Kidney tubule cell (primary cell): ENCODE results near the gene LRMDA.
A peak's percentile ranks its signal among the peaks of the same experiment; 100 is the strongest.

Experiments used
- DNase-seq: peaks from one replicate; pipeline ENCODE4 v3.0.0-alpha.2; 2018; ENCODE audit warnings: low spot score

LRMDA gene

DNA sequence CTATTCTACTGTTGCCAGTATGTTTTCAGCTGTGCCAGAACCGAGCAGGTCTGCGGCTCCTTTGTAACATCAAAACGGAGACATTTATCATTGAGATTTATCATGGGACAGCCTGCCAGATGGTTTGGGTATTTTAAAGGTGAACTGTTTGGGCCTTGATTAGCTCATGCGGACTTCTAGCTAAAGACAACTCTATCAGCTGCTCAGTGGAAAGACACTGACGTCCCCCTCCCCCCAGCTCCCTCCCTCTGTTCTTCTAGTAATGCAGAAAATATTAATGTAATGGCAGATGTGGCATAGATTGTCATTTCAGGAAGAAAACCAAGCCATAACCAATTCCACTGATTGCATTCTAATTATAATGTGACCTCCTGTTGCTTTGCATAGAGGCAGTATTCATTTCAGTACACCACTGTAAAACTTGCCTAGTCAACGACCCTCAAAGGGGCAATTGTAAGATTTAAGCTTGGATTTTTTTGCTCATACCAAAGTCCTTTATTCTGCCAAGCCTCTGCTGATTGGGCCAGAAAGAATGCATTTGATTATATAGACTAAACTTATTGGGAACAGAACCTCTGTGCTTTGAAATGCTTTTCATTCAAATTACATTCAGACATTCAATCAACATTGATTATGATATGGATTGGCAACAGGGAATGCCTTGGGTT, 966.8 kb downstream of the LRMDA start:
- no peak for DNase-seq

DNA sequence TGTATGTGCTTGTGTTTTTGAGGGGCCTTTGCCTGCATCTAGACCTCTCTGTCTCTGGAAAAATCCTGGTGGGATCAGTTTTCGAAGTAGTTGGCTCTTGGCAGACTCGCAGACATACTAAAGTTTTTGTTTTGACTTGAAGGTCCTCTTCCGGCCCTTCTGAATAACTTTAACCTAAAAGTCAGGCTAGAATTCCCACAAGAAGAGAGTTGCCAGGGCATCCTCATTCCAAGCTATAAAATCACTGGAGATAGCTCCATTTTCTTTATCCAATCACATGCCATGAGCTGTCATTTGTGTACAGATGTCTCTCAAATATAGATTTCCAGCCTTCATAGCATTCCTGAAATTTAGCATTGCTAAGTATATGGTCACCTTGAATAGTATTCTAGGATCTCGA, 967.8 kb downstream of the LRMDA start:
- no peak for DNase-seq

DNA sequence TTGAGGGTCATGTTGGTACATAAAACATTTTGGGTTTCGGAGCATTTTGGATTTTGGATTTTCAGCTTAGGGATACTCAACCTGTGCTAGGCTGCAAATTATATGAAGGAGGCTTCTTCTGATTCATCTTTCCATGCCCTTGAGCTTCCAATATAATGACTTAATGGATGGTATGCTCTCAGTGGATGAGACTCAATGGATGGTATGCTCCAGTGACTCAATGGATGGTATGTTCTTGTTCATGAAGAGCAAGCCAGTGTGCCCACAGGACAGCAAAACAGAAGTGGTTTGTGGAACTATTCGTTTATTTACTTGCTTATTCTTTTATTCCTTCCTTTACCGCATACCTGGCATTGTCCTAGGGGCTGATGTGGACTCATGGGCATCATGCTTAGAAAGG, 969.6 kb downstream of the LRMDA start:
- DNase-seq, result no peak

DNA sequence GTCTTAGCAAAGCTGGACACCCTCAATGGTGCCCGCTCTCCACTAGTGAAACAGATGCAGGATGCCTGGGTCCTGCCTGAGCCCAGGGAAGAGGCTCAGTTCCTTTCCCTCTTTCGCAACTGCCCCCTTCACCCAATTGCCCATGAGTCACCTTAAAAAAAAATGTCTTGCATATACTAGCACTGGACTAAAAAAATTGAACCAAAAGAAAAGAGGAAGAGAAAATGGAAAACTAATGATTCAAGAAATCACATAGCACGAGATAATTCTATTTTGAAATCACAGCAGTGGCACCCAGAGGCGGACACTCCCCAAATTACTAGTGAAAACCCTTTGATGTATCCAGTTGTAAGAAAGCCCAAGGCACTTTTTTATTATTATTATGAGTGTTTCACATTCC, 972.5 kb downstream of the LRMDA start:
- DNase-seq, result no peak

DNA sequence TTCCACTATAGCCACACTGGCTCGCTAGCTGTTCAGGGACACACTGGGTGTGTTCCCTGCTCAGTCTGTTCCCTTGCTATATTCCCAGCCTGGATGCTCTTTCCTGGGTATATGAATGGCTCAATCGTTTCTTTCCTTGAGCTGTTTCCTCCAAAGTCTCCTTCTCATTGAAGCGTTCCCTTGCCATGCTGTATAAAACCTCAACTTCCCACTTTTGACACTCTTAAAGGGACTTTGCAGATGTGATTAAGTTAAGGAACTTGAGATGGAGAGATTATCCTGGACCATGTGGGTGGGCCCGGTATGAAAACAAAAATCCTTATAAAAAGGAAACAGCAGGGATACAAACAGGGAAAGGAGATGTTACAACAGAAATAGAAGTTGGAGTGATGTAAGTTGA, 973.1 kb downstream of the LRMDA start:
- DNase-seq, result no peak

DNA sequence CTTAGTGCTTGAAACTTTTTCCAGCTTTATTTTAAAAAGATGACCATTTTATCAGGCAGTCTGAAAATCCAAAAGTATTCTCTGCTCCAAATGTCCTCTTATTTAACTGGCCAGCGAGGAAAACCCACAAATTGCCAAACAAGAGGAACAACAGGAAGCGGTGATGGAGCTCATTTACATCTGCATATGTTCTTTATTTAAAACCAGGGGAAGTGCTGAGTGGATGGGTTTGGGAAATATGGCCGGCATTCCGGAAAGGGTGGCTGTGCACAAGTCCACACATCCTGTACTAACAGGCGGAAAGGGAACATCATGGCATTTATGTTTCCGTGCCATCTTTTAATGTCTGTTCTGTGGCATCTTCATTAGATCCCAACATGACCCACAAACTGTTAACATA, 974.5 kb downstream of the LRMDA start:
- DNase-seq, result no peak

DNA sequence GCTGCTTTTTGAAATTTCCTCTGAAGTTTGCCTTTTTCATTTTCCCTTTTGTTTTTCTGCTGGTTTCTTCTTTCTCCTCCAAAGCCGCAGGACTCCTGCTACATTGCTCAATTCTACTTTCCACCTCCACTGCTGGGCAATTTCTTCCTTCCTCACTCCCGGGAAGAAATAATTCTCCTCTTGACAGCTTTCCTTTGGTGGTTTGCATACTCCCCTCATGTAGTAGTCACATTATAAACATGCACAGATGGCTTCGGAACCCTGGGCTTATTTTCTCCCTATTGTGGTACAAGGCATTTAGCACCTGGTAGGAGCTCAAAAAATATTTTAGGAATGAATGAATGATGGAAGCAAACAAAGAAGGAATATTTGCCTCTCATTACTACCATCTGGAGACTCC, 977.2 kb downstream of the LRMDA start:
- no peak for DNase-seq

DNA sequence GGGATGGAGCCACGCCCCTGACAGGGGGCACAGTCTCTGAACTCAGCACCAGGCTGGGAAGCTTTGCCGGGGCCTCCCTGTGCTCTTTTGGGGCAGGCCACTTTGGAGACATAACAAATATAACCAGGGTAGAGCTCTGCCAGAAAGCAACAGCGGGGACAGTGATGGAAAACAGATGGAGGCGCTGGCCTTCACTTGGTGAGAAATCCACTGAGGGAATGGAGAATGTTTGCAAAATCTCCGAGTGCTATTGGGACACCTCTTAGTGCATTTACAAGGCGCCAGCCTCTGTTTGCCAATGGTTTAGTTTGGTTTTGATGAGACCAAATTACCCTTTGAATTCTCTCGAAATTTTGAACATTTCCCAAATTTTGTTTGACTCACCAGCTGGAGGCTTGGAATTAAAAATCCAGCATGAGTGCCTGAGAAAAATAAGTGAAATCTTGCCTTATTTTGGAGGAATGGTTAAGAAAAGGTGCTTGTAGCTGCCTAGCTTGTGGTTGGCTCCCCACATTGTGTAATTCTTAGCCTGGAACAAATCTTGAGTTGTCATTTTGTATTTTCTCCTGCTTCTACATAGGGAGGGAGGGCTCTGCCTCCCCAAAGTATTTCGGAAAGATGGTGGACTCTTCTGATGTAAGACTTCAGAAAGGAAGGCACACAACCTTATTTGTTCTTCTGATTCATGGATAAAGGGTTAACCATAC, 980.5 kb downstream of the LRMDA start:
- no peak for DNase-seq

DNA sequence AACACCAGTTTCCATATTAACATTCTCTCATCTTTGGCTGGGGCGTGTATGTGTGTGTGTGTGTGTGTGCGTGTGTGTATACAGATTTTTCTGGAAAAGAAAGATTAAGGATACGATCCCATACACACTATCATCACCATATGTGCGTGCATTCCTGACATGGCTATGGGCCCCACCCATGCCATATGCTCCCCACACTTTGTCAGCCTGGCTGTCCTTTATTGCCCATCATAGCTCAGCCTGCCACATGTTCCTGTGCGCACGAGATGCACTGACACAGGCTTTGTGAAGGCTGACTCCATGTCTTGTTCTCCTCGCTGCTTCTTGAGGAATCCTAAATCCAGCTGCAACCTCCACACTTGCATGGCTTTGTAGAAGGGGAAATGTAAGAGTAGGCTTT, 984.1 kb downstream of the LRMDA start:
- DNase-seq, result no peak

DNA sequence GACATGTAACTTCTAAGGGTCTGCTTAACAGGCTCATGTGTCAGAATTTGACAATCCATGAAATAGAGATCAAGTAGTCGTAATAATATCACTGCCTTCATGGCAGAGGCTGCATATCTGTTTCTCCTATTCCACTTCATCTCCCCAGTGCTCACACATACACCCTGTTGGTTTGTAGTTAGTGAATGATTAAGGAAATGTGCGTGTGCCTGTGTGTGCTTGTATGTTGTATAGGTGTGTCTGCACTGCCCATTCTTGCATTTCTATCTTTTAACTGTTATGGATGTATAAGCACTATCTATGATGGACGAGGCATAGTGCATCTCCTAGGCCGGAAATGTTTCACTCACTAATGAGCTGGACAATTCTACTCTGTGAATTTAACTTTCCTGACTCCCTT, 985.2 kb downstream of the LRMDA start:
- no peak for DNase-seq

DNA sequence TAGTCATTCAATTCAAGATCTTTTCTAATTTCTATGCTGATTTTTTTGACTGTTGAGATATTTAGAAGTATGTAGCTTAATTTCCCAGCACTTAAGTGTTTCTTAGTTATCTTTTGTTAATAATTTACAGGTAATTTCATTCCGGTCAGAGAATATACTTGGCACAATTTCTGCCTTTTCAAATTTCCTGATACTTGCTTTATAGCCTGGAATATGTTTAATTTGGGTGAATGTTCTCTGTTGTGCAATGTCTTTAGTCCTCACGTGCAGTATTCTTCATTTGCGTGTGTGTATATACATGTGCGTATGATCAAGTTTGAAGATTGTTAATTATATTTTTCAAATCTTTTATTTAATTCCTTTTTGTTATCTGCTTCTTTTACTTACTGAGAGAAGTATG, 989.3 kb downstream of the LRMDA start:
- DNase-seq, result no peak

DNA sequence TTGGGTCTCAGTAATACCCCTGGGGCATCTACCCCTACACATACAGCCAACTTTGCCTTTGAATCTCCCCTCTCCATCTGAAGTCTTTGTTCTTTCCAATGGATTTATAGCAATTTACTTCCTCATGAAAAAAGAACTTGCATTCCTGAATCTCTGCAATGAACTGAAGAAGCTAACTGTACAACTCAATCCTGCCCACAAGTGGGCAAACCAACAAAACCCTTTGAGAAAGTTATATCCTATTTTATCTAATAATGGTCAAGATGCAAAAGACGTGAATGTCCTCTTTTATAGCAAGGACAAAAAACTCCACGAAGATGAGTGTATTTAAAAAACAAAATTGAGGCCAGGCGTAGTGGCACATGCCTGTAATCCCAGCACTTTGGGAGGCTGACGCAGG, 991.3 kb downstream of the LRMDA start:
- DNase-seq, result no peak

DNA sequence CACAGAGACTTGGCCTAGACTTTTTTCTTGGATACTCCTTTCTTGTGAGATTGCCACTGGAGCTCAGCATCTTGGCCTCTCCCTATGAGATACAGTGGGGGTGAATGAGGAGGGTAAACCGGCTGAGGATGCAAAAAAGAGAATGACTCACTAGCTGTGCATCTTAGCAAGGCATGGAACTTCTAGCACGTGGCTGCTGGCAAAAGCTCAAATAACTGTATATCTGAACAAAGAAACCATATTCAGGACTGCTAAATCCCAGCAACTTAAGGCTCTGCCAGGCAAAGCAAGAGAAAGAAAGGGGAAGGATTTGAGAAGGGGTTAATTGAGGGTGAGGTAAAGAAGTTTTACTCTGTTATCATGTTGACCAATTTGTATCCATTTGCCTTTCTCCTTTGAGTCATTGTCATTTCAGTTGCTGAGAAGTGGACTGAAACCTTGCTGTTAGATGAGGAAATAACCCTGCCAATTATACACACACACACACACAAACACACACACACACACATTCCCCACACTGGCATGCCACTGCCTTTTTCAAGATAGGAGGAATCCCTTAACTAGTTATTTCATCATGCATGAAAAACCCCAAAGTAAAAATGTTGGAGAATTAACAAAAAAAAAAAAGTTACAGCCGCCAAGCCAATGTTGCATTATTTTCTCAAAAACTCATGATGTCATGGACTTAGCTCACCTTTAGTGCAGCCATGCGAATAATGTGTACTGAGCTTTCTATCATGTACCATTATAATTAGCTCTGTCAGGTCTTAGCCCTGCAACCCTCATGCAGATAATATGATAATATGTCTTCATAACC, 997.3 kb downstream of the LRMDA start:
- peak; percentile 86 for DNase-seq

DNA sequence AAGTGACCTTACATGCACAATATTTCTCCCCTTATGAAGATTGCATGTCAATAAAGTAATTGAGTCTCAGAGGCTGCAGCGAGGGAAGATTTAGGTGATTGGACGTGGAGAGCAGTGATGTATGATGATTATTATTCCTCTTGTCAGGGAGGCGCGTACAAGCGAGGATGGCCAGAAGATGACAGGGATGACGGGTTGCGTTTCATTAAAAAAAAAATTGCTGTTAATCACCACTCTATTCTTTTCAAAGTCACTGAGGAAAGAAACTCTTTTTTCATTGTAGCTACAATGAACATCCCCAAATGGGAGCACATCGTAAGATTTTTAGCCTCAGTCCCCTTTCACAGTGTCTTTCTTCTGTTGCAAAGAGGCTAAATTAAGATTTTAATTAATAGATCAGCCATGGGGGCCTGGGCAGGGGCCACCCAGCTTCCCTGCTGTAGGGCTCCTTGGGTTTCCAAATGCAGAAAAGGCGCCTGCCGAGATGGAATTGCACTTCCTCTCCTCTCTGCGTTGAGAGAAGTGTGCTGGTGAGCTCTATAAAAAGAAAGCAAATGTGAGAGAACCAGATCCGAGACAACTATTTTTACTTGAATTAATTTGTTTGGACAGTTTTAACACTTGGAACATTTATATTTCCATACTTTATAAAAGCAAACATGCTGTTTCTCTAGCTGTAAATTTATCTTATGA, 998.1 kb downstream of the LRMDA start:
- no peak for DNase-seq

DNA sequence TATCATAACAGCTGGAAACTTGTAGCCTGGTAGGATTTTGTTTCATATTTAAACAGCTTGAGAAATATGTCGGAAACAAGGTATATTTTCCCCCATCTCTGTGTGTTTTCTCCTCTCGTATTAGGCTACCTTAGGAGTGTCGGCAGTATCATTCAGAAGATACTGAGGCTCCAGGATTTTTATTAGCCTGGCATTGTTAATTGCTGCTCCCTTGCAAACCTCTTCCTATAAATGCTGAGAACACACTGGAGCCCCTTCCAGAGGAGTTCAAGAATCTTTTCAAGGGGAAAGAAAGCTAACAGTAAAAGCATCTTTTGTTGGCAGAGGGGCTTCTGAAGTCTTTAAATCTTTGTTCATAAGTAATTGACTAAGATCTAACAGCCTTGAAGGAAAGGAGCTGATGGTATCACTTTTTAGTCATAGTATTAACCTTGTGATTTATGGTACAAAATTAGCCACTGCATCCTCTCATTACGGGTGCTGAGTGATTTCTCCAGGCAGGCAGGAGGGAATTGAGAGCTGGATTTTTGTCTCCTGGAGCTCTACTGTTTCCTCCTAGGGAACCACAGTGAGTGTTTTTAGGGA, 998.7 kb downstream of the LRMDA start:
- DNase-seq, result peak; percentile 4

DNA sequence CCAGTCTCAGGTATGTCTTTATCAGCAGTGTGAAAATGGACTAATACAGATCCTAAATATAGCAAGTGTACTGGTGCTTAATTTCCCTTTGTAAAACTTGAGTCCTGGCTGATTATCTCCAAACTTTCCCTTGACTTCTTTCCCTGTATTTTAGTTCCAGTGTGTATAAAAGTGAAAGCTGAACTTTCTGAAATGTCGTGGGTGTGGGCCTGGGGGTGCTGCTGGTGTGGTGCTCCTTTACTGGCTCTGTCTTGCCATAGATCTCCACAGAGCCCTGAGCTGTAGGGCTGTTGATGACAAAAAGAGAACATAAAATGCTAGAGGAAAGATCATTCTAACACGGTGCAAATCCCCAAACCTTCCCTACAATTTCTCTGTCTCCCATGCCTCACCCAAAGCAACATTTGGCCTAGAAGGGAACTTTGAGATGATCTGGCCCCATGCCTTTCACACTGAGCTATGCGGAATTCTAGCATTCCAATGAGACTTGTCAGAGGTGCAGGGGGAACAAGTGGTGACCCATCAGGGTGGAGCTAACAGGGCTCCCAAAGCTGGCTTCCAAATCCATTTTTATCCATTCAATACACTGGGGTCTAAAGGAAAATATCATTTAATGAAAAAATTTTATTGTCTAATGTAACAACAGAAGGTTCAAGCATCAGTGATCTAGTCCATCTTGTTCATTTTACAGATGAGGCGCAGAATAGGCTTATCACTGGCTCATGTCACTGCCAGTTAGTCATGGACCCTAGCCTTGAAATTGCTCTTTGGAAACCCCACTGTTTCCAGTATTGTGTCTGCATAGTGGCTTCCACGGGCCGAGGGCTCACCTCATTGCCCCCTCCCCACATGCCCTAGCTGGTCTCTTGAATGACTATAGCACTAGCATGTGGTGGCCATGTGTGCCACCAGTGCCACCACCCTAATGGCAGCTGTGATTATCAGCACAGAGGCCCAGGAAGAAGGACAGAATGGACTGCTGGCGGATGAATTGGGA, 1000.9 kb downstream of the LRMDA start:
- DNase-seq, result peak; percentile 76

DNA sequence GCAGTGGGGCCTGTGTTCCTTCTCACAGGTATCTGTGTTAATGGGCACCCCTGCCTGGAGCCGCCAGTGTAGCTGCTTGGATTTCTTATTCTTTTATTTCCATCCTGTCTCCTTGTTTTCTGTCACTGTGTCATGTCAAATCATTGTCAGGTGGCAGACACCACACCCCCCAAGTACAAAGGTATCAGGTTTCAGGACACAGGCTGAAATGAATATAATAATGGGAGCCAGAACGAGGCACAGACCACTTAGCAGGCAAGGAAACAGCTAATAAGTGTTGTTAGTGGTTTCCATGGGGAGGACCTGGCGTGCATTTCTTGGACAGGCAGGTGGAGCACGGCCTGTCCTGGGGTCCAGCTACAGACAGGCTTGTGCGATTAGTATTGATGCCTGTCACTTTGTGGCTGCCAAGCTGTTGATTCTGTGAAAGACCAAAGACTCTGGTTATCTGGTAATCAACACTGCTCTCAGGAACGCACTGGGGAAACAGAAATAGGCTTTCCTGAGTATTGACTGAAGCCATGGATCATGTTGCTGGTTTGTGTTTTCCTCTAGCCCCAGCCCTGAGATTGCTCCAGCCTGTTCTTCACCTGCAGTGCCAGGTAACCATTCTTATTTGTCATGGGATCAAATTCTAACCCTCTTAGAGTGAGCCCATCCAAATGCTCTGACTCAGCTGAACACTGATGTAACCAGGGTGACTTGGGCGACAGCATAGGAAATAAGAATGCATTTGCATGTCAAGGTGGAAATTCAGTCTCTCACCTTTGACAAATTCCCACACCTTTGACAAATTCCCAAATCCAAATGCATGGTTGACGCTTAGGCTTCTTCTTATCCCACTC, 1002.0 kb downstream of the LRMDA start:
- peak; percentile 77 for DNase-seq

DNA sequence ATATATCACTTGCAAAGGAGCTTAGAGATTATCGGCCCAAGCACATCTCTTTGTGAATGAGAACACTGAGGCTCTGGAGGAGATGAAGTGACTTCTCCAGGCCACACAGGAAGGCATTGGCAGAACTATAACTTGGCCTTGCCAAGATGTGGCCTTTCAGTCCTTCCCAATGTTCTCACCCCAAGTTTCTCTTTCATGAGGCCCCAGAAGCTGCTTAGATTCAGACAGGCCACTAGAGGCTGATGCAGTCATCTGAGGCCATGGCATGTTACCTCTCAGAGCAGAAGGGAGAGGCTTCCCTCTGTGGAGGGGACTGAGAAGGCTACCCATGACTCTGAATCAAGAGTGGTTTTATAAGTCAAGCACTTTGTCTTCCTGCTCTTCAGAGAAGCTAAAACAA, 1003.7 kb downstream of the LRMDA start:
- no peak for DNase-seq

DNA sequence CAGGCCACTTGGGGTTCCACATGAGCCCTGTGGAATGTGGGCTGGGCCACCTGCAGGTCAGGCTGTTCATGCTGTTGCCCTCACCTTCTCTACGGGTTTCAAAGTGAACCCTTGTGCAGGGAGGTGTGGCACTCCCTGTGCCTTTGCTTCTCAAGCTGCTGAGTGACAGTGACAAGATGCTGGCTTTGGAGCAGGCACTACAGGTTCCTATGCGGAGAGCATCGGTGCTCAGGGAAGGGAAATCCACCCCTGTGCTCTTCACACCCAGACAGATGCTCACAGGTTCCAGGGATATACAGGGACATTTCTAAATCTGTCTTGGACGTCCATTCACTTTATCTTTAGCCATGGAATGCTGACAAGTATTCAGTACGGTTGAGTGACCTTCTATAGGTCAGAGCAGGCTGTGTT, 1005.0 kb downstream of the LRMDA start:
- no peak for DNase-seq

DNA sequence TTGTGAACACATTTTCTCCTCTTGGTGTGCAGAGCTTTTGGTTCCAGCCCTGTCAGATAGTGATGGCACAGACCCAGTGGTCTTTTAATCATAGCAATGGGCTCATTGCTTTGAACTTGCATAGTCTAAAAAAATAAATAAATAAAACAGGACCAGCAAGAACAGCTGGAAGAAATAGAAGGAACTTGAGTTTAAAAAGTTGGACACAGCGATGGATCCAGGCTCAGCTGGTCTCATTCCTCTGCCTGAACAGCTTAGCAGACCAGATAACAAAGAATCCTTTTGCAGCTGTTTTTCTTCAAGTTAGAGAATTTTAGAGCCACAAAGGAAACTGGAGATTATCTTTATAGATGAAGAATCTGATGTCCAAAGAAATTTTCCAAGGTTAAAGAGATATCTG, 1005.6 kb downstream of the LRMDA start:
- no peak for DNase-seq
